ENCODE results near the gene MRPS11. TPM values are rescaled to one million over a fixed set of nuclear protein-coding genes. Genes with fewer than 3 reads are reported as not detected.
A peak's percentile ranks its signal among the peaks of the same experiment; 100 is the strongest.

Gene MRPS11
- total and polyA plus RNA-seq, 2 experiments from 2014 or later: 24.9 to 76.6 TPM

- Histone ChIP-seq H3F3A (ENCODE audit: insufficient read depth) (no peaks in the 10 kb centered on the region), H3K9me3 (ENCODE audit: low read depth) (no peaks in the 10 kb centered on the region), H3K79me2 (ENCODE audit: insufficient read depth) (no peaks in the 10 kb centered on the region), H3K4me2 (ENCODE audit: unreplicated experiment) (no peak overlapping the region), H3K27ac (no peak overlapping the region), H3K4me1 (ENCODE audit: insufficient read depth) (peaks cover 16% of the 10 kb centered on the region), H3K27me3 (replicated peaks; ENCODE audit: insufficient read depth) (no peaks in the 10 kb centered on the region), H4K20me1 (ENCODE audit: insufficient read depth) (no peaks in the 10 kb centered on the region), H3K36me3 (ENCODE audit: low read depth) (no peaks in the 10 kb centered on the region), H3K4me3 (no peak overlapping the region), H3K9me2 (ENCODE audit: insufficient read depth) (no peaks in the 10 kb centered on the region), H3K9ac (no peak overlapping the region), H2AFZ (no peak overlapping the region)
- peak; percentile 74 for DNase-seq
- WGBS, 2 experiments (ENCODE audit: low coverage in 1 of 2, low lambda C conversion rate in 2 of 2, missing lambda C conversion rate in 2 of 2): 65 to 73% methylated on average over 10 of the region's 10 CpGs
- TF ChIP-seq EZH2 (IDR thresholded peaks at IDR 0.05; ENCODE audit: insufficient read depth, poor library complexity, severe bottlenecking): no peak
- TF ChIP-seq EZH2phosphoT487 (IDR thresholded peaks at IDR 0.05; ENCODE audit: insufficient read depth, low read depth): no peak
- in situ Hi-C loops (cut with MboI): no loop called here
Measured at GRCh38 chr15:88484682-88485331, 17.3 kb downstream of the MRPS11 start.

GRCh38 chr15:88487178-88487795 is 19.8 kb downstream of the MRPS11 start:
- DNase-seq: peak; percentile 45

GRCh38 chr15:88487796-88488523 is 20.5 kb downstream of the MRPS11 start:
- Histone ChIP-seq H3K4me1 (ENCODE audit: insufficient read depth) (peaks cover 16% of the 10 kb centered on the region), H3K9me3 (ENCODE audit: low read depth) (no peaks in the 10 kb centered on the region), H4K20me1 (ENCODE audit: insufficient read depth) (no peaks in the 10 kb centered on the region), H2AFZ (no peak overlapping the region), H3K9me2 (ENCODE audit: insufficient read depth) (no peaks in the 10 kb centered on the region), H3K27ac (no peak overlapping the region), H3K27me3 (replicated peaks; ENCODE audit: insufficient read depth) (no peaks in the 10 kb centered on the region), H3K79me2 (ENCODE audit: insufficient read depth) (no peaks in the 10 kb centered on the region), H3F3A (ENCODE audit: insufficient read depth) (no peaks in the 10 kb centered on the region), H3K4me3 (no peak overlapping the region), H3K9ac (no peak overlapping the region), H3K36me3 (ENCODE audit: low read depth) (no peaks in the 10 kb centered on the region), H3K4me2 (ENCODE audit: unreplicated experiment) (peak overlapping the region; percentile 49)
- 60 to 66% methylated on average over 11 of the region's 11 CpGs for WGBS, 2 experiments (ENCODE audit: low coverage in 1 of 2, low lambda C conversion rate in 2 of 2, missing lambda C conversion rate in 2 of 2)
- DNase-seq: peak; percentile 11
- TF ChIP-seq EZH2 (IDR thresholded peaks at IDR 0.05; ENCODE audit: insufficient read depth, poor library complexity, severe bottlenecking): no peak
- no peak for TF ChIP-seq EZH2phosphoT487 (IDR thresholded peaks at IDR 0.05; ENCODE audit: insufficient read depth, low read depth)
- in situ Hi-C loops (cut with MboI): no loop called here

More at GRCh38 chr15:88487178-88487795, 19.8 kb downstream of the MRPS11 start:
- Histone ChIP-seq H3K4me3 (no peak overlapping the region), H4K20me1 (ENCODE audit: insufficient read depth) (no peaks in the 10 kb centered on the region), H3K4me1 (ENCODE audit: insufficient read depth) (peaks cover 16% of the 10 kb centered on the region), H2AFZ (no peak overlapping the region), H3K9me2 (ENCODE audit: insufficient read depth) (no peaks in the 10 kb centered on the region), H3K36me3 (ENCODE audit: low read depth) (no peaks in the 10 kb centered on the region), H3K4me2 (ENCODE audit: unreplicated experiment) (peak overlapping the region; percentile 49), H3K27ac (no peak overlapping the region), H3K27me3 (replicated peaks; ENCODE audit: insufficient read depth) (no peaks in the 10 kb centered on the region), H3K79me2 (ENCODE audit: insufficient read depth) (no peaks in the 10 kb centered on the region), H3F3A (ENCODE audit: insufficient read depth) (no peaks in the 10 kb centered on the region), H3K9ac (no peak overlapping the region), H3K9me3 (ENCODE audit: low read depth) (no peaks in the 10 kb centered on the region)
- in situ Hi-C loops (cut with MboI): no loop called here
- 63 to 69% methylated on average over 2 of the region's 2 CpGs for WGBS, 2 experiments (ENCODE audit: low coverage in 1 of 2, low lambda C conversion rate in 2 of 2, missing lambda C conversion rate in 2 of 2)
- TF ChIP-seq EZH2 (IDR thresholded peaks at IDR 0.05; ENCODE audit: insufficient read depth, poor library complexity, severe bottlenecking): no peak
- no peak for TF ChIP-seq EZH2phosphoT487 (IDR thresholded peaks at IDR 0.05; ENCODE audit: insufficient read depth, low read depth)

- H3F3A ChIP-seq (ENCODE audit: insufficient read depth): no peaks in the 10 kb centered on the region
- peaks cover 16% of the 10 kb centered on the region for H3K4me1 ChIP-seq (ENCODE audit: insufficient read depth)
- H3K27ac ChIP-seq: no peak overlapping the region
- DNase-seq: no peak
- H3K4me3 ChIP-seq: no peak overlapping the region
- no peaks in the 10 kb centered on the region for H3K9me2 ChIP-seq (ENCODE audit: insufficient read depth)
- H2AFZ ChIP-seq: no peak overlapping the region
- in situ Hi-C loops (cut with MboI): no loop called here
- TF ChIP-seq EZH2 (IDR thresholded peaks at IDR 0.05; ENCODE audit: insufficient read depth, poor library complexity, severe bottlenecking) (no peak), EZH2phosphoT487 (IDR thresholded peaks at IDR 0.05; ENCODE audit: insufficient read depth, low read depth) (no peak)
- no peaks in the 10 kb centered on the region for H4K20me1 ChIP-seq (ENCODE audit: insufficient read depth)
- H3K4me2 ChIP-seq (ENCODE audit: unreplicated experiment): no peak overlapping the region
- H3K36me3 ChIP-seq (ENCODE audit: low read depth): no peaks in the 10 kb centered on the region
- H3K79me2 ChIP-seq (ENCODE audit: insufficient read depth): no peaks in the 10 kb centered on the region
- 66 to 69% methylated on average over 4 of the region's 4 CpGs for WGBS, 2 experiments (ENCODE audit: low coverage in 1 of 2, low lambda C conversion rate in 2 of 2, missing lambda C conversion rate in 2 of 2)
- H3K27me3 ChIP-seq (replicated peaks; ENCODE audit: insufficient read depth): no peaks in the 10 kb centered on the region
- no peaks in the 10 kb centered on the region for H3K9me3 ChIP-seq (ENCODE audit: low read depth)
- no peak overlapping the region for H3K9ac ChIP-seq
Measured at GRCh38 chr15:88489321-88489720, 21.8 kb downstream of the MRPS11 start.
